HG03558 (cell line): ENCODE data around the gene PRPS2.
A peak's percentile ranks its signal among the peaks of the same experiment; 100 is the strongest.

ENCODE experiments used
- ATAC-seq: cut with Tn5 transposase; IDR thresholded peaks from one replicate; pipeline ENCODE4 v1.9.1; 2021; ENCODE audit warnings: moderate number of reproducible peaks; ENCODE audit not compliant: unreplicated experiment; ENCODE audit errors: extremely low read depth

The PRPS2 gene

GRCh38 chrX:12811658-12812057, 20.4 kb downstream of the PRPS2 start:
- ATAC-seq, result no peak

- ATAC-seq, result no peak
Measured at GRCh38 chrX:12814420-12814819, 23.2 kb downstream of the PRPS2 start.

GRCh38 chrX:12817528-12817927, 26.3 kb downstream of the PRPS2 start:
- ATAC-seq, result no peak

GRCh38 chrX:12819222-12819621, 28.0 kb downstream of the PRPS2 start:
- ATAC-seq, result no peak

GRCh38 chrX:12820737-12821136, 29.5 kb downstream of the PRPS2 start:
- ATAC-seq, result no peak

GRCh38 chrX:12824944-12825343, 33.7 kb downstream of the PRPS2 start:
- ATAC-seq, result no peak

- no peak for ATAC-seq
Measured at GRCh38 chrX:12825801-12826200, 34.6 kb downstream of the PRPS2 start.

GRCh38 chrX:12843061-12843667, 52.0 kb downstream of the PRPS2 start:
- ATAC-seq, result no peak

- ATAC-seq, result peak; percentile 85
Measured at GRCh38 chrX:12843668-12844279, 52.6 kb downstream of the PRPS2 start.

GRCh38 chrX:12844319-12844718, 53.1 kb downstream of the PRPS2 start:
- ATAC-seq, result no peak

GRCh38 chrX:12865359-12865758, 74.1 kb downstream of the PRPS2 start:
- ATAC-seq, result no peak

GRCh38 chrX:12866451-12867377, 75.5 kb downstream of the PRPS2 start, which contains the start of gene TLR7:
TSS of gene TLR7 (plus strand) at chrX:12867072. CDS start at chrX:12867579, 507 bp downstream.
- no peak for ATAC-seq

GRCh38 chrX:12867685-12868084, 76.5 kb downstream of the PRPS2 start:
- no peak for ATAC-seq

GRCh38 chrX:12868747-12869146, 77.5 kb downstream of the PRPS2 start:
- peak; percentile 61 for ATAC-seq

GRCh38 chrX:12871257-12871656, 80.0 kb downstream of the PRPS2 start:
- no peak for ATAC-seq

GRCh38 chrX:12872741-12873140, 81.5 kb downstream of the PRPS2 start:
- no peak for ATAC-seq
